HCT116 (cell line): ENCODE measurements around the gene FLT3. TPM values are rescaled to one million over a fixed set of nuclear protein-coding genes. Genes with fewer than 3 reads are reported as not detected.

Experiments
- ATAC-seq: fragments of 200-7000 bp; cut with Tn5 transposase; 2 replicates; pipeline ENCODE4 v1.9.1; 2020; ENCODE audit warnings: mild to moderate bottlenecking, moderate library complexity
- BruUV-seq: library from RNA; stranded (reverse); fragments of 400-500 nt; replicated peaks from 2 replicates; lab custom pipeline; 2021; lab: Mats Ljungman, UMichigan
- CTCF ChIA-PET: fragments of 300-600 bp; sonication (Branson Sonifier 250); formaldehyde crosslinking; loops from one replicate; lab custom pipeline; 2021; ENCODE audit warnings: antibody characterized with exemption; lab: Charles Lee
- POLR2A ChIA-PET: fragments of 300-600, 350-600 bp; sonication (Branson Sonifier 250); formaldehyde crosslinking; loops from one replicate; lab custom pipeline; 2021; ENCODE audit warnings: antibody characterized with exemption; lab: Charles Lee
- RAD21 ChIA-PET, 2 experiments: fragments of 300-600 bp; sonication (Branson Sonifier 250); formaldehyde crosslinking; loops; one replicate each; lab custom pipeline; 2023; ENCODE audit warnings: low total read pairs in 2 of 2; ENCODE audit not compliant: uncharacterized antibody in 2 of 2, unreplicated experiment in 2 of 2, low non-redundant PET in 1 of 2; lab: Charles Lee
- DNase-seq: peaks from one replicate; pipeline ENCODE4 v3.0.0-alpha.2; 2010; ENCODE audit warnings: low read depth, low spot score
- H2AFZ ChIP-seq: fragments of 200-600 bp; shearing (Covaris generic), sonication (generic); 2 replicates; pipeline ENCODE4 v1.6.1; 2017; ENCODE audit warnings: low read depth, mixed run types, mixed read lengths, antibody characterized with exemption, low read length; ENCODE audit not compliant: poor library complexity, severe bottlenecking
- H3K27ac ChIP-seq: 2 replicates; pipeline ENCODE4 v1.5.1; 2012; ENCODE audit warnings: low read depth, low read length
- H3K27me3 ChIP-seq: fragments of 200-600 bp; sonication (generic); 2 replicates; pipeline ENCODE4 v1.6.1; 2016; ENCODE audit warnings: mixed run types, low read length, mixed read lengths; ENCODE audit not compliant: insufficient read depth
- H3K36me3 ChIP-seq, 2 experiments: fragments of 200-500 bp in 1 of 2; fragments of 200-600 bp in 1 of 2; sonication (Bioruptor generic) in 1 of 2; sonication (generic) in 1 of 2; 2 replicates each; pipeline versions ENCODE4 v1.5.1 to v1.6.1; 2014 to 2016; ENCODE audit warnings: low read length in 2 of 2, inconsistent platforms in 1 of 2, mixed read lengths in 1 of 2, mixed run types in 1 of 2; ENCODE audit not compliant: insufficient read depth in 2 of 2, control insufficient read depth in 1 of 2
- H3K4me1 ChIP-seq, 2 experiments: fragments of 200-600 bp in 1 of 2; sonication (generic) in 1 of 2; 2 replicates each; pipeline versions ENCODE4 v1.5.1 to v1.6.1; 2012 to 2017; ENCODE audit warnings: low read length in 2 of 2, inconsistent platforms in 1 of 2, mild to moderate bottlenecking in 1 of 2, mixed read lengths in 1 of 2, mixed run types in 1 of 2, moderate library complexity in 1 of 2; ENCODE audit not compliant: insufficient read depth in 2 of 2, control insufficient read depth in 1 of 2
- H3K4me2 ChIP-seq: fragments of 200-600 bp; sonication (generic); 2 replicates; pipeline ENCODE4 v1.6.1; 2017; ENCODE audit warnings: mixed run types, low read length, mixed read lengths
- H3K4me3 ChIP-seq, 2 experiments: fragments of 200-600 bp in 1 of 2; sonication (generic) in 1 of 2; replicated peaks in 1 of 2; 2 replicates each; pipeline ENCODE4 v1.5.1; 2011 to 2016; ENCODE audit warnings: low read length in 2 of 2, control low read depth in 1 of 2, low read depth in 1 of 2, mild to moderate bottlenecking in 1 of 2, mixed read lengths in 1 of 2, mixed run types in 1 of 2
- H3K79me2 ChIP-seq: fragments of 200-600 bp; sonication (generic); 2 replicates; pipeline ENCODE4 v1.6.1; 2017; ENCODE audit warnings: mild to moderate bottlenecking, mixed run types, low read length, moderate library complexity, mixed read lengths; ENCODE audit not compliant: insufficient read depth
- H3K9ac ChIP-seq: fragments of 200-600 bp; sonication (generic); 2 replicates; pipeline ENCODE4 v1.6.1; 2016; ENCODE audit warnings: low read length, mixed read lengths
- H3K9me2 ChIP-seq: fragments of 200-600 bp; sonication (generic), shearing (Covaris generic); 2 replicates; pipeline ENCODE4 v1.6.1; 2017; ENCODE audit warnings: mixed run types, mild to moderate bottlenecking, moderate library complexity; ENCODE audit not compliant: insufficient read depth
- H3K9me3 ChIP-seq, 2 experiments: fragments of 200-500 bp in 1 of 2; fragments of 200-600 bp in 1 of 2; sonication (Bioruptor generic) in 1 of 2; sonication (generic) in 1 of 2; 2 replicates each; pipeline ENCODE4 v1.6.1; 2014 to 2017; ENCODE audit warnings: low read length in 2 of 2, mixed read lengths in 2 of 2, inconsistent platforms in 1 of 2, low read depth in 1 of 2, mild to moderate bottlenecking in 1 of 2, mixed run types in 1 of 2, moderate library complexity in 1 of 2; ENCODE audit not compliant: control insufficient read depth in 1 of 2, insufficient read depth in 1 of 2
- H4K20me1 ChIP-seq: fragments of 200-600 bp; sonication (generic), shearing (Covaris generic); 2 replicates; pipeline ENCODE4 v1.6.1; 2017; ENCODE audit warnings: mixed run types, mild to moderate bottlenecking, moderate library complexity; ENCODE audit not compliant: insufficient read depth
- CBX3 ChIP-seq: IDR thresholded peaks from 2 replicates; pipeline ENCODE4 v1.6.1; 2012; ENCODE audit warnings: low read depth
- CEBPB ChIP-seq: IDR thresholded peaks from 2 replicates; pipeline ENCODE4 v1.6.1; 2012; ENCODE audit warnings: low read depth
- ELF1 ChIP-seq: IDR thresholded peaks from 2 replicates; pipeline ENCODE4 v1.6.1; 2012; ENCODE audit warnings: low read depth, borderline replicate concordance
- EZH2phosphoT487 ChIP-seq: fragments of 200-600 bp; IDR thresholded peaks from 2 replicates; pipeline ENCODE4 v1.6.1; 2018; ENCODE audit warnings: antibody characterized with exemption, borderline replicate concordance
- POLR2A ChIP-seq: IDR thresholded peaks from 2 replicates; pipeline ENCODE4 v1.7.0; 2011; ENCODE audit warnings: borderline replicate concordance; ENCODE audit not compliant: insufficient read depth, insufficient read length; ENCODE audit errors: extremely low read depth
- RAD21 ChIP-seq: IDR thresholded peaks from 2 replicates; pipeline ENCODE4 v1.6.1; 2012; ENCODE audit warnings: low read depth, mild to moderate bottlenecking
- REST ChIP-seq: IDR thresholded peaks from 2 replicates; pipeline ENCODE4 v1.6.1; 2012; ENCODE audit warnings: low read depth
- SP1 ChIP-seq: IDR thresholded peaks from 2 replicates; pipeline ENCODE4 v1.6.1; 2012; ENCODE audit warnings: low read depth
- ZFX ChIP-seq: fragments of 450-650 bp; IDR thresholded peaks from 2 replicates; pipeline ENCODE4 v1.6.1; 2017
- intact Hi-C: fragments of 100-400 bp; cut with micrococcal nuclease; formaldehyde crosslinking; loops from 2 replicates; pipeline ENCODE4 v1.10.0; 2022
- total RNA-seq: library from RNA; stranded (reverse); gene quantifications from one replicate; pipeline ENCODE4 v1.2.1, GENCODE V29; 2021; ENCODE audit not compliant: unreplicated experiment

The FLT3 gene
- total RNA-seq, 1 experiment from 2014 or later = 0.17 TPM

GRCh38 chr13:28116736-28117135 is 16.4 kb upstream of the FLT3 start:
- Histone ChIP-seq H3K4me2 (no peak overlapping the region), H3K9me2 (no peaks in the 10 kb centered on the region), H3K9ac (no peak overlapping the region), H4K20me1 (no peaks in the 10 kb centered on the region), H3K27ac (no peak overlapping the region), H3K36me3 (no peaks in the 10 kb centered on the region), H2AFZ (no peak overlapping the region), H3K79me2 (no peaks in the 10 kb centered on the region), H3K4me3 (no peak overlapping the region), H3K4me1 (peaks cover 0 to 3% of the 10 kb centered on the region in 2 experiments; a peak in 1 of 4 replicates), H3K9me3 (no peaks in the 10 kb centered on the region), H3K27me3 (no peaks in the 10 kb centered on the region)
- DNase-seq = no peak
- TF ChIP-seq CBX3 (no peak), REST (no peak), EZH2phosphoT487 (no peak), ELF1 (no peak), ZFX (no peak), POLR2A (no peak), CEBPB (no peak), RAD21 (no peak), SP1 (no peak)
- CTCF ChIA-PET = no interaction called here
- ATAC-seq = no peak
- intact Hi-C loops = no loop called here
- no TSS peak for BruUV-seq
- POLR2A ChIA-PET = no interaction called here
- RAD21 ChIA-PET = no interaction called here
